Lung (tissue), 12 donors: ENCODE measurements around the gene DPH1. TPM values are rescaled to one million over a fixed set of nuclear protein-coding genes. Genes with fewer than 3 reads are reported as not detected.
A peak's percentile ranks its signal among the peaks of the same experiment; 100 is the strongest.

Source experiments
- ATAC-seq: fragments of 200-7000 bp; cut with Tn5 transposase; one replicate; pipeline ENCODE4 v1.9.1; 2020; ENCODE audit warnings: moderate number of reproducible peaks; ENCODE audit not compliant: insufficient read depth, low FRiP score
- DNase-seq, 3 donors: peaks; one replicate each; pipeline ENCODE4 v3.0.0-alpha.2; 2013 to 2017
- H3K27ac ChIP-seq, 2 donors: one replicate each; pipeline ENCODE4 v1.5.1; 2013; ENCODE audit warnings: mild to moderate bottlenecking in 2 of 2, moderate library complexity in 2 of 2, control low read depth in 1 of 2, inconsistent platforms in 1 of 2, low read depth in 1 of 2, low read length in 1 of 2
- H3K27me3 ChIP-seq, 3 donors: one replicate each; pipeline ENCODE4 v1.5.1; 2013; ENCODE audit warnings: low read length in 2 of 3; ENCODE audit not compliant: control insufficient read depth in 3 of 3, insufficient read depth in 3 of 3
- H3K36me3 ChIP-seq, 4 donors: one replicate each; pipeline ENCODE4 v1.5.1; 2013; ENCODE audit warnings: low read length in 4 of 4, mild to moderate bottlenecking in 1 of 4, moderate library complexity in 1 of 4; ENCODE audit not compliant: control insufficient read depth in 4 of 4, insufficient read depth in 4 of 4
- H3K4me1 ChIP-seq, 5 donors: one replicate each; pipeline ENCODE4 v1.5.1; 2013; ENCODE audit warnings: low read length in 5 of 5, mild to moderate bottlenecking in 2 of 5, moderate library complexity in 1 of 5; ENCODE audit not compliant: control insufficient read depth in 5 of 5, insufficient read depth in 5 of 5
- H3K4me3 ChIP-seq: one replicate; pipeline ENCODE4 v1.5.1; 2013; ENCODE audit warnings: mild to moderate bottlenecking, control low read depth, moderate library complexity
- H3K9ac ChIP-seq, 2 donors: one replicate each; pipeline ENCODE4 v1.5.1; 2013; ENCODE audit warnings: low read length in 2 of 2, control low read depth in 1 of 2; ENCODE audit not compliant: insufficient read depth in 1 of 2
- H3K9me3 ChIP-seq, 4 donors: one replicate each; pipeline ENCODE4 v1.5.1; 2013; ENCODE audit warnings: low read length in 3 of 4, mild to moderate bottlenecking in 1 of 4, moderate library complexity in 1 of 4; ENCODE audit not compliant: control insufficient read depth in 4 of 4, insufficient read depth in 3 of 4
- CTCF ChIP-seq: IDR thresholded peaks from 2 replicates; pipeline ENCODE4 v1.5.1; 2012; ENCODE audit warnings: mild to moderate bottlenecking; ENCODE audit errors: control extremely low read depth, extremely low read depth
- WGBS, 2 donors: extraction: QIAGEN DNeasy Blood & Tissue Kit; methylation state at CpG; one replicate each; pipeline ENCODE4 v1.1.7; 2013; 5-methylcytosine and 5-hydroxymethylcytosine counted together
- polyA plus RNA-seq, 2 donors: library from polyadenylated mRNA; stranded (reverse); fragments of 200-250 nt; gene quantifications; one replicate each; pipeline ENCODE4 v1.2.1, GENCODE V29; 2013
- total RNA-seq, 2 donors: library from RNA; depleted of rRNA in 1 of 2; stranded (reverse); fragments of >200 nt in 1 of 2; gene quantifications; one replicate each; pipeline ENCODE4 v1.2.1, GENCODE V29; 2014 to 2021
- donor health status: control.
- donor health status: control.
- donor health status: Bipolar disorder and iron deficiency.
- donor health status: healthy.
- donor health status: DM: yes; HTN: yes; CAD: no.

DPH1 gene
- total and polyA plus RNA-seq, 4 donors = 21.1 to 37.8 (median 27.2) TPM

GRCh38 chr17:1995907-1996799, 33.8 kb upstream of the DPH1 start:
- no peak for TF ChIP-seq CTCF
- no peaks in the 10 kb centered on the region for H3K9me3 ChIP-seq
- no peaks in the 10 kb centered on the region for H3K27me3 ChIP-seq
- no peak overlapping the region for H3K4me3 ChIP-seq
- 87 to 94% methylated on average over 14 of the region's 14 CpGs for WGBS, 2 donors
- no peak for ATAC-seq
- peaks cover 0 to 34% (median 22%) of the 10 kb centered on the region in 5 donors for H3K4me1 ChIP-seq
- DNase-seq = peak; percentile 25 to 71 (median 42)
- peak overlapping the region; percentile 11 to 17 for H3K9ac ChIP-seq
- no peaks in the 10 kb centered on the region for H3K36me3 ChIP-seq
- no peak overlapping the region for H3K27ac ChIP-seq

DNA sequence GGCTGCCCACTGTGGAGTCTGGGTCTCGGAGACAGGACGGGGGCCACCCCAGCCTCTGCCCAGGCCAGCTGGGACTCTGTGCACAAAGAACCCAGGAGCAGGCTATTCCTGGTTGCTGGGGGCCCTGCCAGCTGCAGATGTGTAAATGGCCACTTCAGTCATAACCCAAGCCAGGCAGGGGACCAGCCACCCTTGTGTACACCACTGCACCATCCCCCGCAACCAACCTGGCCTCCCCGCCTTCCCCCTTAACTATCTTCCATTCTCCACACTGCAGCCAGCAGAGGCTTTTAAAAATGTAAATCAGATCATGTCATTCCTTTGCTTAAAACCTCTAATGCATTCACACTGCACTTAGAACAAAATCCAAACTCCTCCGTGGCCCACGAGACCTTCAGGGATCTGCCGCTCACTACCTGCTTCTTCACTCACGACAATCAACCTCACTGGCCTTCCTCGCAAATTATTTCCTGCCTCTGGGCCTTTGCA, 33.1 kb upstream of the DPH1 start:
- Histone ChIP-seq H3K4me3 (no peak overlapping the region), H3K36me3 (no peaks in the 10 kb centered on the region), H3K4me1 (peaks cover 0 to 34% (median 22%) of the 10 kb centered on the region in 5 donors), H3K27me3 (no peaks in the 10 kb centered on the region), H3K27ac (no peak overlapping the region), H3K9me3 (no peaks in the 10 kb centered on the region), H3K9ac (peak overlapping the region in 1 of 2 donors; percentile 11)
- 90 to 97% methylated on average over 9 of the region's 9 CpGs for WGBS, 2 donors
- DNase-seq = no peak
- ATAC-seq = no peak
- no peak for TF ChIP-seq CTCF

DNA sequence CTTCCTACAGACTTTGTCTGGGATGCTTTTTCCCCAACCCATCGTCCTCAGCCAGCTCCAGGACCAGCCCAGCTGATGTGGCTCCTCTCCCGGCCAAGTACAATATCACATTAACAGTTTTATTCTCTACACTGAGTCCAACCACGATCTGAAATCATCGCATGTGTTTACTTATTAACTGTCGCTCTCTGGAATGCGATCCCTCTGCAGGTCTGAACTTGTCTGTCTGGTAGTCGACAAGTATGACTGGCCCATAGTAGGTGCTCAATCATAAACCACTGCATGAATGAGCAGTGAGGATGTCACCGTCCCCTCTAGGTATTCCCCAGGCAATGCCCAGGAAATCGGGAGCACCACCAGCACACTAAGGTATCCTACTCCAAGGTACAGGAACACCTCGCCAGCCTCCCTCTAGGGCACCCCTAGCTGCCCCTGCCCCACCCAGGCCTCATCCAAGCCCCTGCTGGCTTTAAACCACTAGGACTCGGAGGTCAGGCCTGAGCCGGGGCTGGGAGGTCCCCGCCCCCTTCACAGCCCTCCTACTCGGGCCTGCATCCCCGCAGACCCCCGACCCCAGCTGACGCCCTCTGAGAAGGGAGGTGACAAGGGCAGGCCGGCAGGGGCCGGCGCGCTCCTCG, 32.5 kb upstream of the DPH1 start:
- peaks cover 0 to 34% (median 22%) of the 10 kb centered on the region in 5 donors for H3K4me1 ChIP-seq
- H3K27ac ChIP-seq = no peak overlapping the region
- no peaks in the 10 kb centered on the region for H3K27me3 ChIP-seq
- TF ChIP-seq CTCF = no peak
- DNase-seq (peak; percentile 26 to 31 (median 27)), ATAC-seq (no peak)
- no peak overlapping the region for H3K9ac ChIP-seq
- H3K9me3 ChIP-seq = no peaks in the 10 kb centered on the region
- 60 to 68% methylated on average over 22 of the region's 22 CpGs for WGBS, 2 donors
- no peaks in the 10 kb centered on the region for H3K36me3 ChIP-seq
- no peak overlapping the region for H3K4me3 ChIP-seq
